Measurements from ENCODE around the gene MEI1. TPM values are rescaled to one million over a fixed set of nuclear protein-coding genes. Genes with fewer than 3 reads are reported as not detected.
"Not testable (repeated sequence)": the region's sequence is repeated elsewhere in the genome, so short reads cannot be mapped to it uniquely, and the experiment has no call there.

Gene MEI1
- polyA plus RNA-seq, 1 experiment: 3.8 TPM

DNA sequence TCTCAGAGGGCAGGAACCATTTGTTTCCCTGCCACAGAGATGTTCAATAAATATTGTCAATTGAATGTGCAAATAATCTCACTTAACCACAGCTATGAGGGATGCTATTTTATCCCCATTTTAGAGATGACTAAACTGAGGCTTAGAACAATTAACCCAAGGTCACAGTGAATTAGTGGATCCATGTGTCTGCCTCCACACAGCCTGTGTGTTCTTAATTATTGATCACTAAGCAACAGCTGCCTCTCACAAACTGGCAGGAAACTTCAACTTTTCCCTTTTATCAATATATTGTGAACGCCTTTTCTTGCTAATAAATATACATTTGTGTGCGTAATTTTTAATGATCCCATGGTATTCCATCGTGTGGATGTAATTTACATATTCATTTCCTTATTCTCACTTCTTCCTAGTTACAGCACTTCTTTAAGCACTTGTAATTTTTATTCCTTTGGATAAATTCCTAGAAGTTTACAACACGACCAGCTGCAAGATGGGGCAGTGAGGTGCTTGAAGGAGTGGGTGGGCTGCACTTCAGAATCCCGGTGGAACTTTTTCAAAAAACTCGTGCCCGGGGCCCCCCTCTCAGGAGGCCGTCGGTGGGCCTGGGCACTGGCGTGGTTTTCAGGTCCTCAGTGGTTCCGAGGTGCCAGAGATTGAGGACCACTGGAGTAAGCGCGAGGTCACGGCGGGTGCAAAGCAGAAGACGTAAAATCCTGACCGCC is 132.7 kb downstream of the MEI1 start:
- POLR2A ChIA-PET: interaction anchor here (0.7 kb wide), 2 partner anchors 105 to 1021 kb away, joined by 4 to 8 read pairs; no protein-coding TSS in a partner anchor
- TF ChIP-seq, protein P1, sequence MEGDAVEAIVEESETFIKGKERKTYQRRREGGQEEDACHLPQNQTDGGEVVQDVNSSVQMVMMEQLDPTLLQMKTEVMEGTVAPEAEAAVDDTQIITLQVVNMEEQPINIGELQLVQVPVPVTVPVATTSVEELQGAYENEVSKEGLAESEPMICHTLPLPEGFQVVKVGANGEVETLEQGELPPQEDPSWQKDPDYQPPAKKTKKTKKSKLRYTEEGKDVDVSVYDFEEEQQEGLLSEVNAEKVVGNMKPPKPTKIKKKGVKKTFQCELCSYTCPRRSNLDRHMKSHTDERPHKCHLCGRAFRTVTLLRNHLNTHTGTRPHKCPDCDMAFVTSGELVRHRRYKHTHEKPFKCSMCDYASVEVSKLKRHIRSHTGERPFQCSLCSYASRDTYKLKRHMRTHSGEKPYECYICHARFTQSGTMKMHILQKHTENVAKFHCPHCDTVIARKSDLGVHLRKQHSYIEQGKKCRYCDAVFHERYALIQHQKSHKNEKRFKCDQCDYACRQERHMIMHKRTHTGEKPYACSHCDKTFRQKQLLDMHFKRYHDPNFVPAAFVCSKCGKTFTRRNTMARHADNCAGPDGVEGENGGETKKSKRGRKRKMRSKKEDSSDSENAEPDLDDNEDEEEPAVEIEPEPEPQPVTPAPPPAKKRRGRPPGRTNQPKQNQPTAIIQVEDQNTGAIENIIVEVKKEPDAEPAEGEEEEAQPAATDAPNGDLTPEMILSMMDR (IDR thresholded peaks at IDR 0.05; ENCODE audit: insufficient read depth, low read depth, low read length): no peak
- CTCF ChIA-PET: interaction anchor here (0.7 to 2.7 kb wide), 8 partner anchors 19 to 242 kb away, joined by 3 to 16 read pairs (median 4); partner anchors contain the start of genes CENPM and PHETA2
- Histone ChIP-seq H3K4me3 (ENCODE audit: low read depth, low read length) (peak overlapping the region; percentile 99), H3K27me3 (ENCODE audit: control insufficient read depth, insufficient read depth, low read length) (no peaks in the 10 kb centered on the region), H3K36me3 (ENCODE audit: control insufficient read depth, insufficient read depth, low read length) (peaks cover 5% of the 10 kb centered on the region)
- no peak for DNase-seq (ENCODE audit: low read depth)

DNA sequence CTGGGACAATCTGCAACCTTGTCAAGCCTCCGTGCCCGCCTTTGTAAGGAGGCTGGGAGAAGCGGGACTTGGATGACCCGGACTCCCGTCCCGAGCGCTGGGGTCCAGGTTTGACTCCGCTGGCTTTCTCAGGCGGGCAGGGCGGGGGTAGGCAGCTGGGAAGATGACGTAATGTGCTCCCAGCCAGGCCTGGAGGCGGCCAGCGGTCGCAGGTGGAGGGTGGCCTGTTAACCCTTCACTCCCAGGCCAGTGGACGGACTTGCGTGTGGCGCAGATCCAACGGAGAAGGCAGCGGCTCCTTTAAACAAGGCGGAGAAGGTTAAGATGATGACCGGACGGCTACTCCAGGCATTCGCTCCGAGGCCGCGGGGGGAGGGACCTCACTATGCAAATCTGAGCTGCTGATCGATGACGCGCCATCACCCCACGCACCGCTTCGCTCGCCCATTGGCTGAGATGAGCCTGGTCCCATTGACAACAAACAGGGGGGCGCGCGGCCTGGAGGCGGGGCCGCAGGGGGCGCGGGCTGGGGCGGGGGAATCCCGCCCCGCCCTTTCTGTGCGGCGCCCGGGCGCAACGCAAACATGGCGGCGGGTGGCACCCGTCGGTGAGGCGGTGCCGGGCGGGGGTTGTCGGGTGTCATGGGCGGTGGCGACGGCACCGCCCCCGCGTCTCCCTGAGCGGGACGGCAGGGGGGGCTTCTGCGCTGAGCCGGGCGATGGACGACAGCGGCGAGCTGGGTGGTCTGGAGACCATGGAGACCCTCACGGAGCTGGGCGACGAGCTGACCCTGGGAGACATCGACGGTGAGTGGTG is 133.5 kb downstream of the MEI1 start, which contains the start of gene SREBF2:
Gene SREBF2, plus strand, starts transcription at position 553 of the 816 bp plus-strand sequence. Its CDS starts 166 bp downstream, at position 719.
- ChIA-PET CTCF (interaction anchor here (1.0 to 2.7 kb wide), 5 partner anchors 25 to 136 kb away, joined by 3 to 16 read pairs (median 5); partner anchors contain the start of gene CENPM), POLR2A (interaction anchor here (0.7 kb wide), 2 partner anchors 105 to 1021 kb away, joined by 4 to 8 read pairs; no protein-coding TSS in a partner anchor)
- TF ChIP-seq, protein P1 (IDR thresholded peaks at IDR 0.05; ENCODE audit: insufficient read depth, low read depth, low read length): no peak
- peaks cover 5% of the 10 kb centered on the region for H3K36me3 ChIP-seq (ENCODE audit: control insufficient read depth, insufficient read depth, low read length)
- peak; percentile 98 for DNase-seq (ENCODE audit: low read depth)
- H3K4me3 ChIP-seq (ENCODE audit: low read depth, low read length): peak within 1 kb of the TSS; percentile 99
- H3K27me3 ChIP-seq (ENCODE audit: control insufficient read depth, insufficient read depth, low read length): no peaks in the 10 kb centered on the region

DNA sequence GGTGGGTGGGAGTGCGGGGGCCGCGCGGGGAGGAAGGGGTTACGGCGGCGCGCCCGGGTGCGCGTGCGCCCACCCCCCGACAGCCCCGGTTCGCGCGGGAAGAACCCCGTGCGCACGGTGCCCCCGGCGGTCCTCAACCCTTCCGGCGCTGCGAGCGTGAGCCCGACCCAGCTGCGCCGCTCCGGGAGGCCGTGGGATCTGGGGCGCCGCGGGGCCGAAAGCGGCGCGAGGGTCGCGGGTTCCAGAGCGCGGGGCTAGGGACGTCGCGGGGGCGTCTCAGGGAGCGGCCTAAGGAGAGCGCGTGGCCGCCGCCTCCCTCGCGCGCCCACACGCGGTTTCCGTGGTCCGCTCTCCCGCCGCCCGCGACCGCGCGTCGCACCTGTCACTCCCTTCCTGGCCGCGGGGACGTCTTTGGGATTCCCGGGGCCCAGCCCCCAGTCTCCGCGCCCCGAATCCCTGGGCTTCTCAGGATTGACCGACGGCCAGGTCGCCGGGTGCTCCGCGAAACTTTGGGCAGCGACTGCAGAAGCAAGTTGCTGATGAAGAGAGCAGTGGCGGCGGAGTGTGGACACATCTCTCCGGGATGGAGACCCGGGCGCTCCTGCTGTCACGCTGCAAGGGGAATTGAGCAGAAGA is 134.2 kb downstream of the MEI1 start:
- TF ChIP-seq, protein P1 (IDR thresholded peaks at IDR 0.05; ENCODE audit: insufficient read depth, low read depth, low read length): no peak
- DNase-seq (ENCODE audit: low read depth): no peak
- CTCF ChIA-PET: interaction anchor here (1.0 to 2.7 kb wide), 7 partner anchors 24 to 136 kb away, joined by 3 to 16 read pairs (median 4); partner anchors contain the start of gene CENPM
- POLR2A ChIA-PET: no interaction called here
- peaks cover 5% of the 10 kb centered on the region for H3K36me3 ChIP-seq (ENCODE audit: control insufficient read depth, insufficient read depth, low read length)
- no peaks in the 10 kb centered on the region for H3K27me3 ChIP-seq (ENCODE audit: control insufficient read depth, insufficient read depth, low read length)
- H3K4me3 ChIP-seq (ENCODE audit: low read depth, low read length): peak overlapping the region; percentile 99

DNA sequence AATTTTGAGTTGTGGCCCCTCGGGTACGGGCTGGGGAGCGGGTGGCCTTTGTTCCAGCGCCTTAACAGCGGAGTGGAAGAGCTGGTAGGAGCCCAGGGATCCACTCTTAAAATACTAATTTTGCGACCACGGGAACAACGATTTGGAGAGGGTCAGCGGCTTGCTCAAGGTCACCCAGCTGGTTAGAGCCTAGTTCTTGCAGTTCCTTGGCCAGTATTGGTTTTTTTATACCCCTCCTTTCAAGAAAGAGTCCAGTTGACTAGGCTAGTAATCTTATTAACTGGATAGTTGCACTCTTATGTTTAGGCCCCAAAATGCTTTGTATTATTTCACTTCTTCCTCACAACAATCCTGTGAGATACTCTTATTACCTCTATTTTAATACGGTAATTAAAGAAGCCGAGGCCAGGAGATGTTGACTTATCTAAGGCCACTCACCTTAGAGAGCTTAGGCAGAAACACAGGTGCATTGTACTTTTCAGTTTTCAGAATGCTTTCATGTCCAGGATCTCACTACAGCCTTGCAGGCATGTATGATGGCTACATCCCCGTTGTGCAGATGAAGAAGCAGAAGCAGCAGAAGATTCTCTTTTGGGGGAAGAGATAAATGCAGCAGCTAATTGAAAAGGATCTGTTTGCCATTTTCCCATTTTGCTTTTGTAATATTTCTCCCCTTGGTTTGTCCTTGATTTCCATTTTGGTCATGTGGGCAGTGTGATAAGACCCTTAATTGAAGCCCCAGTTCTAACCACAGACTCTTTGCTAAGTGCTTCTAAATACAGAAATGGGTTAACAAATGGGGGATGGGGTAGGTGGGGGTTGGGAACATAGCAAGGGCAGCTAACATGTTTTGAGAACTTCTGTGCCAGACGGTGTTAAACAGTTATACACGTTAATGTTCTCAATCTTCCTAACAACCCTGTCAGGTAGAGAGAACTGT is 135.0 kb downstream of the MEI1 start:
- H3K27me3 ChIP-seq (ENCODE audit: control insufficient read depth, insufficient read depth, low read length): no peaks in the 10 kb centered on the region
- POLR2A ChIA-PET: no interaction called here
- peaks cover 5% of the 10 kb centered on the region for H3K36me3 ChIP-seq (ENCODE audit: control insufficient read depth, insufficient read depth, low read length)
- CTCF ChIA-PET: interaction anchor here (0.9 to 1.2 kb wide), 4 partner anchors 10 to 112 kb away, joined by 3 read pairs; partner anchors contain the start of gene CENPM
- TF ChIP-seq, protein P1 (IDR thresholded peaks at IDR 0.05; ENCODE audit: insufficient read depth, low read depth, low read length): no peak
- no peak for DNase-seq (ENCODE audit: low read depth)
- H3K4me3 ChIP-seq (ENCODE audit: low read depth, low read length): peak overlapping the region; percentile 99

DNA sequence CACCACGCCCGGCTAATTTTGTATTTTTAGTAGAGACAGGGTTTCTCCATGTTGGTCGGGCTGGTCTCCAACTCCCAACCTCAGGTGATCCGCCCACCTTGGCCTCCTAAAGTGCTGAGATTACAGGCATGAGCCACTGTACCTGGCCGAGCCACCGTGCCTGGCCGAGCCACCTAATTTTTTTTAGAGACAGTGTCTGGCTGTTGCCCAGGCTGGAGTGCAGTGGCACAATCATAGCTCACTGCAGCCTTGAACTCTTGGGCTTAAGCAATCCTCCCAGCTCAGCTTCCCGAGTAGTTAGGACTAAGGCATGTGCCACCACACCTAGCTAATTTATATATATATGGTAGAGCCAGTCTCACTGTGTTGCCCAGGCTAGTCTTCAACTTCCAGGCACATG is 136.2 kb downstream of the MEI1 start:
- H3K36me3 ChIP-seq (ENCODE audit: control insufficient read depth, insufficient read depth, low read length); H3K4me3 ChIP-seq (ENCODE audit: low read depth, low read length); DNase-seq (ENCODE audit: low read depth); H3K27me3 ChIP-seq (ENCODE audit: control insufficient read depth, insufficient read depth, low read length); POLR2A ChIA-PET: not testable (repeated sequence)
- CTCF ChIA-PET: interaction anchor here (1.5 kb wide), 1 partner anchor 105 kb away, joined by 6 read pairs; no protein-coding TSS in a partner anchor

All from BJ (cell line).